ENCODE data around the gene QRFP. TPM values are rescaled to one million over a fixed set of nuclear protein-coding genes. Genes with fewer than 3 reads are reported as not detected.
"Not testable (repeated sequence)": the region's sequence is repeated elsewhere in the genome, so short reads cannot be mapped to it uniquely, and the experiment has no call there.

QRFP gene
- polyA plus RNA-seq, 3 donors from 2014 or later, result not detected

GRCh38 chr9:130849356-130849755 is 47.3 kb downstream of the QRFP start:
- Mint-ChIP-seq H3K27me3 (ENCODE audit: low read depth in 3 of 3) (peaks cover 0 to 7% (median 0%) of the 10 kb centered on the region in 3 donors), H3K4me3 (no peak overlapping the region), H3K27ac (no peak overlapping the region), H3K4me1 (peaks cover 4 to 9% of the 10 kb centered on the region in 2 donors), H3K9me3 (no peaks in the 10 kb centered on the region), H3K36me3 (peaks cover 0 to 7% (median 0%) of the 10 kb centered on the region in 3 donors)
- DNase-seq, result no peak

DNA sequence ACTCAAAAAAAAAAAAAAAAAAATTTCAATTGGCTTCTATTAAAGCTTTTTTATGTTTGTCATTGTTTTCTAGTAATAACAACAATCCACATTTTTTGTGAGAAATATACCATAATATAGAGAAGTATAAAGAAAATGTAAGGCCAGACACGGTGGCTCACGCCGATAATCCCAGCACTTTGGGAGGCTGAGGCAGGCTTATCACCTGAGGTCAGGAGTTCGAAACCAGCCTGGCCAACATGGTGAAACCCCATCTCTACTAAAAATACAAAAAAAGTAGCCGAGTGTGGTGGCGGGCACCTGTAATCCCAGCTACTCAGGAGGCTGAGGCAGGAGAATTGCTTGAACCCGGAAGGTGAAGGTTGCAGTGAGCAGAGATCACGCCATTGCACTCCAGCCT is 48.1 kb downstream of the QRFP start:
- H3K27me3 Mint-ChIP-seq (ENCODE audit: low read depth in 3 of 3); H3K27ac Mint-ChIP-seq; H3K4me3 Mint-ChIP-seq; H3K9me3 Mint-ChIP-seq; DNase-seq; H3K36me3 Mint-ChIP-seq: not testable (repeated sequence)
- H3K4me1 Mint-ChIP-seq, result peaks cover 6 to 18% of the 10 kb centered on the region in 2 donors

GRCh38 chr9:130847306-130848217 is 49.0 kb downstream of the QRFP start:
- DNase-seq, result no peak
- Mint-ChIP-seq H3K27me3 (ENCODE audit: low read depth in 3 of 3) (peaks cover 0 to 10% (median 0%) of the 10 kb centered on the region in 3 donors), H3K4me3 (no peak overlapping the region), H3K27ac (peak overlapping the region in 3 of 6 donors; percentile 6 to 25 (median 10)), H3K4me1 (peaks cover 12 to 26% of the 10 kb centered on the region in 2 donors), H3K9me3 (no peaks in the 10 kb centered on the region), H3K36me3 (peaks cover 0 to 7% (median 0%) of the 10 kb centered on the region in 3 donors)

GRCh38 chr9:130846487-130847305 is 49.9 kb downstream of the QRFP start:
- H3K4me3 Mint-ChIP-seq, result no peak overlapping the region
- DNase-seq, result no peak
- H3K4me1 Mint-ChIP-seq, result peaks cover 15 to 32% of the 10 kb centered on the region in 2 donors
- H3K9me3 Mint-ChIP-seq, result no peaks in the 10 kb centered on the region
- peaks cover 0 to 7% (median 0%) of the 10 kb centered on the region in 3 donors for H3K36me3 Mint-ChIP-seq
- peaks cover 0 to 10% (median 0%) of the 10 kb centered on the region in 3 donors for H3K27me3 Mint-ChIP-seq (ENCODE audit: low read depth in 3 of 3)
- H3K27ac Mint-ChIP-seq, result peak overlapping the region in 2 of 6 donors; percentile 10 to 11

DNA sequence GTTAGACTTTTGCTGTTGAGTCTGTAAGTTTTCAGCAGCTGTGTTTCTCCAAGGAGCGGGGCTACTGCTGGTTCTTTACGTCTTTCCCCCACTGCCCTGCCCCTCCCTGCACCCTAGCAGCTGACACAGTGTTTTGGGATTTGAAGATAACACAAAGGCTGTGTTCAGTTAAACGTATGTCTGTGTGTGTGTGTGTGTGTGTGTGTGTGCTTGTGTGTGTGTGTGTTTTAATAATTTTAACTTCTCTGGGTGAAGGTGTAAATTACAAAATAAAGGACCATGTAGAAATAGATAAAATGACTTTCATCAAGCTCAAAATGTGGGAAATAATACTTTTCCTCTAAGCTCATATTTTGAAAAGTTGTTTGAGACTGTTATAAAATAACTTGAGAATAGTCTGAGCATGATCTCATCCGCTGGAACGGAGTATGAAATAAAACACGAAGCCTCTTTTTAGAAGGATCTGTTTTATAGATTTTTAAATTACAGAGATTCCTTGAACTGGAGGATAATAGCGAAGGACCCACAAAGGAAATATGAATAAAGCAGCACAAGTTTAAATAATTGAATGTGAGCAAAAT is 50.6 kb downstream of the QRFP start:
- no peak for DNase-seq
- Mint-ChIP-seq H3K27me3 (ENCODE audit: low read depth in 3 of 3) (peaks cover 0 to 10% (median 0%) of the 10 kb centered on the region in 3 donors), H3K36me3 (peaks cover 0 to 7% (median 0%) of the 10 kb centered on the region in 3 donors), H3K4me1 (peaks cover 15 to 32% of the 10 kb centered on the region in 2 donors), H3K9me3 (no peaks in the 10 kb centered on the region), H3K4me3 (no peak overlapping the region), H3K27ac (no peak overlapping the region)

- Mint-ChIP-seq H3K4me3 (no peak overlapping the region), H3K36me3 (peaks cover 0 to 7% (median 0%) of the 10 kb centered on the region in 3 donors), H3K4me1 (peaks cover 15 to 32% of the 10 kb centered on the region in 2 donors), H3K27ac (peak overlapping the region in 2 of 6 donors; percentile 46 to 60), H3K27me3 (ENCODE audit: low read depth in 3 of 3) (peaks cover 0 to 7% (median 0%) of the 10 kb centered on the region in 3 donors), H3K9me3 (no peaks in the 10 kb centered on the region)
- DNase-seq, result no peak
Observed at GRCh38 chr9:130845254-130845653, 51.4 kb downstream of the QRFP start.

DNA sequence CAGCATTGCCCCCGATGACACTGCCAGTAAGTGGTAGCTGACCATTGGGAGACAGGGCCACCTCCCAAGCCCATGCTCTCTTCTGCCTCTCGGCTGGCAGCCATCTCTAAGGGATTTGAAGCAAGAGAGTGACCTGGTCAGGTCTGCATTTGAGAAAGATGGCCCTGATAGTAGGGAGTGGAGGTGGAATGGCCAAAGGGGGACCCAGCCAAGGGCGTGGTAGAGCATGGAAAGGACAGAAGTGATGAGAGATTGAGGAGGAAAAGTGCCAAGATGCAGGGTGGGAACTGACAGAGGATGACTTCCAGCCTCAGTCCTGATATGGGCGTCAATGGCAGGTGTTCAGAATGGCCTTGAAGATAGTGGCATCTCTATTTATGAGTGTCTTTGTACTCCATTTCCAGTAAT is 52.6 kb downstream of the QRFP start:
- H3K27me3 Mint-ChIP-seq (ENCODE audit: low read depth in 3 of 3), result peaks cover 0 to 7% (median 0%) of the 10 kb centered on the region in 3 donors
- H3K4me1 Mint-ChIP-seq, result peaks cover 15 to 40% of the 10 kb centered on the region in 2 donors
- H3K36me3 Mint-ChIP-seq, result peaks cover 0 to 7% (median 0%) of the 10 kb centered on the region in 3 donors
- DNase-seq, result no peak
- no peaks in the 10 kb centered on the region for H3K9me3 Mint-ChIP-seq
- no peak overlapping the region for H3K4me3 Mint-ChIP-seq
- peak overlapping the region in 2 of 6 donors; percentile 47 to 81 for H3K27ac Mint-ChIP-seq

DNA sequence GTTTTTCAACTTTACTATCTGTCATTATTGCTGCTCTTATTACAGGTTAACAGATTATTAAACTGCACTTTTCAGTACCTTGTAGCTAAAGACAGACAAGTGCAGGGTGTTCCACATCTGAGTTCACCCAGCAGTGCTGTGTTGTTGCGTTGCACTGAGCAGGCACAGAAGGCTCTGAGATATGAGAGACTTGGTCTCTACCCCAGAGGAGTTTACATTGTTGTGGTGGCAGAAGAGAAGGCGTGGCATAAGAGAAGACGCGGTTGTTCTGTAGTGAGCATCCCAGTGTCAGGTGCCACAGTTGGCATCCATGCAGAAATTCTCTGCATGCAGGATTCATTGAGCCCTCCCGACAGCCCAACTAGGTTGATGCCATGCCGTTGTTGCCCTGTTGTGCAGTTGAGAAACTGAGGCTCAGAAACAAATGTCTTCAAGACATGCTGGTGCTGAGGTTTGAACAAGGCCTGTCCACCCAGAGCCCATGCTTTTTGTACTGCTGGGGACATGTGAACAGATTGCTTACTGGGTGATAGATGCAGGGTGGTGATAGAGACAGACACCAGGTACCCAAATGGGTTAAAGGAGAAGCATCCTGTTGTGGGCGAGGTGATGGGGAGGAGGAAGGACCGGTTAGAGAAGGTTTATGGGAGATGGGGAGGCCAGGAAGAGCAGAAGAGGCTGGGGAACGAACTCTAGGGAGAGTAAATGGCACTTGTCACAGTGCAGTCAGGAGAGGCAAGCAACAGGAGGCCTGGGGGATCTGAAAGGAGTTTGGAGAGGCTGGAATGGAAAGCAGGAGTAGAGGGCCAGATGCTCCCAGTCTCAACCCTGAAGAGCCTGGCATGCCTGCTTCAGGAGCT is 53.3 kb downstream of the QRFP start:
- Mint-ChIP-seq H3K27ac (peak overlapping the region in 3 of 6 donors; percentile 32 to 85 (median 72)), H3K4me1 (peaks cover 15 to 40% of the 10 kb centered on the region in 2 donors), H3K27me3 (ENCODE audit: low read depth in 3 of 3) (peaks cover 0 to 7% (median 0%) of the 10 kb centered on the region in 3 donors), H3K9me3 (no peaks in the 10 kb centered on the region), H3K4me3 (no peak overlapping the region), H3K36me3 (peaks cover 0 to 7% (median 0%) of the 10 kb centered on the region in 3 donors)
- DNase-seq, result no peak

Other genes with a start within 250 kb of the QRFP start
- gene PRDM12, start 232.2 kb downstream of the QRFP start, polyA plus RNA-seq, result 1 to 10 TPM in 1 of 3 donors, not detected in 2; 1.0 TPM
- gene EXOSC2, start 203.0 kb downstream of the QRFP start, polyA plus RNA-seq, result 10 to 100 TPM; 12.9 to 27.4 (median 20.0) TPM
- gene ABL1, start 61.6 kb downstream of the QRFP start, polyA plus RNA-seq, result 10 to 100 TPM in 1 of 3 donors, 1 to 10 TPM in 1, under 1 TPM in 1; 0.25 to 19.2 (median 5.0) TPM
- not detected for gene FIBCD1, start 42.4 kb upstream of the QRFP start, polyA plus RNA-seq
- gene LAMC3, start 112.4 kb upstream of the QRFP start, polyA plus RNA-seq, result not detected
- not detected for gene AIF1L, start 199.7 kb upstream of the QRFP start, polyA plus RNA-seq
- gene NUP214, start 228.8 kb upstream of the QRFP start, polyA plus RNA-seq, result 10 to 100 TPM in 1 of 3 donors, 1 to 10 TPM in 2; 4.9 to 20.1 (median 9.9) TPM

All from immature natural killer cell (primary cell).